H7 (cell line): ENCODE results near the gene SEC14L6. TPM values are rescaled to one million over a fixed set of nuclear protein-coding genes. Genes with fewer than 3 reads are reported as not detected.
"Not testable (repeated sequence)": the region's sequence is repeated elsewhere in the genome, so short reads cannot be mapped to it uniquely, and the experiment has no call there.

ENCODE experiments used
- DNase-seq: peaks from one replicate; pipeline ENCODE4 v3.0.0; 2012
- H3K27me3 ChIP-seq: 2 replicates; pipeline ENCODE4 v1.6.0; 2011; ENCODE audit warnings: mild to moderate bottlenecking, low read length; ENCODE audit not compliant: control insufficient read depth, insufficient read depth
- H3K36me3 ChIP-seq: replicated peaks from 2 replicates; pipeline ENCODE4 v1.5.1; 2011; ENCODE audit warnings: low read length; ENCODE audit not compliant: control insufficient read depth, insufficient read depth
- H3K4me3 ChIP-seq: 2 replicates; pipeline ENCODE4 v1.5.1; 2011; ENCODE audit warnings: low read depth, mild to moderate bottlenecking, control low read depth, low read length, moderate library complexity; ENCODE audit not compliant: insufficient read depth
- total RNA-seq: library from RNA; depleted of rRNA; stranded (reverse); fragments of >200 nt; shearing (Covaris generic); gene quantifications from 2 replicates; pipeline ENCODE4 v1.2.3, GENCODE V29; 2014

Gene SEC14L6
- total RNA-seq, 1 experiment from 2014 or later: 0.17 TPM

DNA sequence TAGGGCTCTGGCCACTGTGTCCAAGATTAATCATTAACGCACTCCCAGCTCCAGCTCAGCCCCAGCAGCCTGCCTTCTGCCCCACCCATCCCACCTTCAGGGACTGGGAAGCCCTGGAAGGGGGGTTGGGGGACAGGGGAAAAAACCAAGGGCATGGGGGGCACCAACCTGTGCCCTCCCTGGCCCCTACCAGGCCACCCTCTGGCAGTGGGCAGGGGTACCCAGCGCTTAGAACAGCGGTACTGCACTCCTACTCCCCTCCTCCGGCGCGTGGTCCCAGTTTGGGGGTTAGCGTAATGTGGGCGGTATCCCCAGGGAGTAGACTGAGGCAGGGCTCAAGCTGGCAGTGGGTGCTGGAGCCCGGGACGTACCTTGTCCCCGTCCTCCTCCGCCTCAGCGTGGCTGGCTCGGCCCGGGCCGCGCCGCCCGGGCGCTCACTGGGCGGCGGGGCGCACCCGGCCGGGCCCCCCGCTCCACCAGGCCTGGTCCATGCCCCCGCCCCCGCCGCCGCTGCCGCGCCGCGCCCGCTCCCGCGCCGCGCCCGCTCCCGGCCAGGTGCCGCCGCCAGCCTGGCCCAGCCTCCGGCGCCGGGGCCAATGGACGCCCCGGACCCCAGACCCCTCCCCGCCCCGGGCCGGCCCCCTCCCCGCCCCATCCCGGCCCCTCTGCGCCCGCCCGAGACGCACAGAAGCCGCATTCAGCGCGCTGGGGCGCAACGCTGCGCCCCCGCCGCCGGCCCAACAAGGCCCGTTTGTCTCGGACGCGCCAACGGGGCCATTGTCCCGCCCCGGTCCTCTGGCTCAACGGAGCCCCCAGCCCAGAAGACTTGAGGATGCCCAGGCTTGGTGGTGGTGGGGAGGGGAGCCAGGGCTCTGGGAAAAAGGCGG is 27.8 kb upstream of the SEC14L6 start, which contains the start of gene GAL3ST1:
Gene GAL3ST1, minus strand, starts transcription at position 571 of the 887 bp plus-strand sequence. CDS start 17,273 bp downstream, outside the sequence.
- H3K36me3 ChIP-seq: peaks cover 19% of the 10 kb centered on the region
- no peaks in the 10 kb centered on the region for H3K27me3 ChIP-seq
- peak; percentile 99 for DNase-seq
- peak within 1 kb of the TSS; percentile 57 for H3K4me3 ChIP-seq

DNA sequence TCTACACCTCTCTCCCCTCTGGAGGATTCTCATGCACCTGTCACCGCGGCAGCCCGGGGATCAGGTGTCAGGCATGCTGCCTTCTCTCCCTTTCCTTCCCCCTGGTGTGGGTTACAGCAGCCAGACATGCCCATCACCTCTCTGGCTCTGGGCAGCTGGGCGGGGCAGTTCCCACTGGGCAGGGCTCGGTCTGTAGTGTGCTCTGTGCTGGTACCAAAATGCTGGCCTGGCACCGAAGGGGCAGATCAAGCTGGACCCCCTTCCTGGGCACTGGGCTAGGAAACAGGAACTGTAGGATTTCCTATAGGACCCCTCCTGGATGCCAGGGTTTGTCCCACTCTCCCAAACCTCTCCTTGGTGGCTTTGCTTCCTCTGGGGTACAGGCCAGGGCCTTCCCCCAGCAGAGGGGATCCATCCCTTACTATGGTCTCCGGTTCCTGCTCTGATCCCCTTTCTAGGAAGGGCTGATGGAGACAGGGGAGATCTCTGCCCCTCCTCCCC is 27.1 kb upstream of the SEC14L6 start:
- peak; percentile 74 for DNase-seq
- no peaks in the 10 kb centered on the region for H3K27me3 ChIP-seq

DNA sequence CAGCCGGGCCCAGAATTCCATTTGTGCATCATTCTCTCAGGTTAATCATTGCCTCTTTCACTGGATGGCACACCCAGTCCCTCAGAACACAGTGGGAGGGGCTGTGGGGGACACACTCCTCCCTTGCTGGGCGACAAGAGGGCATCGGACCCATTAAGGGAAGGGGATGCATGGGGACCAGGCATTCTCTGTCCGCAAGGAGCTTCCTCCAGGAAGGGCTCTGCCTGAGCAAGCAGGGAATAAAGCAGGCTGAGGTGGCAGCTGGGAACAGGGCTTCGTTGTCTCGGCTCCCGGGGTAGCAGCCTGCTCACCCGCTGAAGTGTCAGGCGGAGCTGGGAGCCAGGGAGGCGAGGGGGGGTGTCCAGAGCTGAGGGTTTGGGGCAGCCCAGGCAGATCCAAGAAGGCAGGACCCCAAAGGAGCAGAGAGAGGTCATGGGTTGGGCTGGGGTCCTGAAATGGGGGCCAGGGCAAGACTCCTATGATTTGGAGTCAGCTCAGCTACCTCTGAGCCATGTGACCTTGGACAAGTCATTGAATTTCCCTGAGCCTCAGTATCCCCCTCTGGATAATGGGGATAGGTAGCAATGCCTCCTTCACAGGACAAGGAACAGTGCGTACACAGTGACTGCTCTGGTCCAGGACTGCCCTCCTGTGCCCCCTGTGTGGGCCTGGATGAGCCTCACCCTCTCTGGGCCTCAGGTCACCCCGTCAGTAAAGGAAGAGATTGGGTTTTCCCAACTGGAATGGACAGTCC is 26.5 kb upstream of the SEC14L6 start:
- no peak overlapping the region for H3K4me3 ChIP-seq
- no peaks in the 10 kb centered on the region for H3K27me3 ChIP-seq
- peak; percentile 43 for DNase-seq
- peaks cover 8% of the 10 kb centered on the region for H3K36me3 ChIP-seq

More for the DNA sequence above, 27.1 kb upstream of the SEC14L6 start:
- Histone ChIP-seq H3K4me3 (peak overlapping the region; percentile 57; the same call in 1 of the 2 replicates), H3K36me3 (peaks cover 13% of the 10 kb centered on the region)

DNA sequence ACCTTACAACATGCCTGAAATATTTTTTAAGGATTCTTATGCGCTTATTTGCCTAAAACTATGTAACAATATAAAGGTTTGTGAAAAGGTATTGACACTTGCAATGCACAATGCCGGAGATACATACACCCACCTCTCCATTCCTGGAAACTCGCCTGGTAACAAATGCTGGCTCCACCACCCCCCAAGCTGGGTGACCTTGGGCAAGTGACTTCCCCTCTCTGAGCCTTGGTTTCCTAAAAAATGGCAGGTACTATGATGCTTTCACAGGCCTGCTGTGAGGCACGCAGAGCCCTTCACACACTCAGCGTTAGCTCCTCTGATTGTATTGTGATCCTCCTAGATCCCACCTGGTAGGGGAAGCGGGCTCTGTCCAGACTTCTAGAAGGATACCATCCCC is 25.7 kb upstream of the SEC14L6 start:
- Histone ChIP-seq H3K36me3 (peaks cover 5% of the 10 kb centered on the region), H3K27me3 (no peaks in the 10 kb centered on the region), H3K4me3 (no peak overlapping the region)
- no peak for DNase-seq

DNA sequence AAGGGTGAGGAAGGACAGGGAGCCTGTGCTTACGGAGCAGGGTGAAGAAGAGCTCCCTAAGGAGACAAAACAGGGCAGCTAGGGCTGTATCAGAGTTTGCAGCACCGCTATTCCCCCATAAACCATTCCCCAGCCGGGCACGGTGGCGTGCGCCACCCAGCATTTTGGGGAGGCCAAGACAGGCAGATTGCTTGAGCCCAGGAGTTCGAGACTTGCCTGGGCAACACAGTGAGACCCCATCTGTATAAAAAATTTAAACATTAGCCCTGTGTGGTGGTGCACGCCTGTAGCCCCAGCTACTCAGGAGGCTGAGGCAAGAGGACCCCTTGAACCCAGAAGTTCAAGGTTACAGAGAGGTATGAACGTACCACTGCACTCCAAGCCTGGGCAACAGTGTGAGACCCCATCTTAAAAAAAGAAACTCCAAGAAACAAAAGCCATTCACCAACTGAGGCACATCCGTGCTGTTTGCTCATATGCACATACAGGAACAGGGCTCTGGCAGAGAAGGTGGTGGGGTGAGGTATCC is 23.2 kb upstream of the SEC14L6 start:
- Histone ChIP-seq H3K36me3 (no peaks in the 10 kb centered on the region), H3K27me3 (no peaks in the 10 kb centered on the region), H3K4me3 (no peak overlapping the region)
- DNase-seq: no peak

DNA sequence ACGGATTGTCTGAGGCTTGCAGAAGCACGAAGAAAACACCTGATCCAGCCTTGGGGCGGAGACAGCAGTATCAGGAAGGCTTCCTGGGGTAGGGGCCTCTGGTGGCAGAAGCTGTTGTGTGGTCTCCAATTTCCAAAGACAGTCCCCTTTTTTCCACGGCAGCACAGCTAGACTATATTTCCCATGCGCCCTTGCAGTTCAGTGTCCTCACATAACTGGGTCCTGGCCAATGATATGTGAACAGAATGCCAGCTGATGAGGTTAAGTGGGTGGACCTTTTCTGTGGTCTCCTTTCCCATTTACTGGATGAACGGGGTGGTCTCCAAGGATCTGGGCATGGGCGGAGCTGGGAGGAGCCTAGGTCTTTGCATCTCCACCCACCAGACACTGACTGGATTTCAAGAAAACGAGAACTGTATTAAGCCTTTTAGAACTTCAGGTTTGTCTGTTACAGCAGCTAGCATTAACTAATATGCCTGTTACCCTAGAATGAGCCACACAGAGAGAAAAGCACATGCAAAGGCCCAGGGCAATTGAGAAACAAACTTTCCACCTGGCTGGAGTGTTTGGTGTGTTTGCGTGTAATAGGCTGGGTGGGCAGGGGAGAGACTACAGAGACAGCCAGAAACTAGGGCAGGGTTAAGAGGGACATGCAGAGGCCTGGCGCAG is 21.7 kb upstream of the SEC14L6 start:
- Histone ChIP-seq H3K36me3 (no peaks in the 10 kb centered on the region), H3K27me3 (no peaks in the 10 kb centered on the region), H3K4me3 (no peak overlapping the region)
- DNase-seq: no peak

DNA sequence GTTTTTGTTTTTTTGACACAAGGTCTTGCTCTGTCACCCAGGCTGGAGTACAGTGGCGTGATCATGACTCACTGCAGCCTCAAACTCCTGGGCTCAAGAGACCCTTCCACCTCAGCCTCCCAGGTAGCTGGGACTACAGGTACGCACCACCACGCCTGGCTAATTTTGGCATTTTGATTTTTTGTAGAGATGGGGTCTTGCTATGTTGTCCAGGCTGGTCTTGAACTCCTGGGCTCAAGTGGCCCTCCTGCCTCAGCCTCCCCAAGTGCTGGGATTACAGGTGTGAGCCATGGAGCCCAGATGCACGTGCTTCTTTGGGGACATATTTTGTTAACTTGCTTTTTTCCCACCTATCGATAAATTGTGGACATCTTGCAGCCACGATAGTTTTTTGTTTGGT is 20.7 kb upstream of the SEC14L6 start:
- DNase-seq, H3K36me3 ChIP-seq, H3K27me3 ChIP-seq, H3K4me3 ChIP-seq: not testable (repeated sequence)

DNA sequence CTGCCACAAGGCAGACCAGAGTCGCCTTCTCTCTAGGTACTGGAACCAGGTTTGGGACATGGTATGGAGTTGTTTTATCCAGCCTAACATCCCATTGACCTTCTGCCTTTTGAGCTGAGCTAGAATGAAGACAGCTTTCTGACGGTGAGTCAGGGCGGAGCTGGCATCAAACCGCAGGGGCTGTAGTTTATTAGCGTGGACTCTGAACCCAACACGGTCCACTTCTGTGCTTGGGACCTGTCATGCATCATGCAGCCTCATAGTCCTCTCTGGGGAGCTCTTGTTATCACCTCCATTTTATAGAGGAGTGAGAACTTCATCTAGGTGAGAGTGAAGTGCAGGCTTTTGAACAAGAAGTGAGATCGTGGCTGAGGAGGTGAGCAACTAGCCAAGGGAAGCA is 19.6 kb upstream of the SEC14L6 start:
- no peak overlapping the region for H3K4me3 ChIP-seq
- no peak for DNase-seq
- H3K27me3 ChIP-seq: no peaks in the 10 kb centered on the region
- H3K36me3 ChIP-seq: no peaks in the 10 kb centered on the region

DNA sequence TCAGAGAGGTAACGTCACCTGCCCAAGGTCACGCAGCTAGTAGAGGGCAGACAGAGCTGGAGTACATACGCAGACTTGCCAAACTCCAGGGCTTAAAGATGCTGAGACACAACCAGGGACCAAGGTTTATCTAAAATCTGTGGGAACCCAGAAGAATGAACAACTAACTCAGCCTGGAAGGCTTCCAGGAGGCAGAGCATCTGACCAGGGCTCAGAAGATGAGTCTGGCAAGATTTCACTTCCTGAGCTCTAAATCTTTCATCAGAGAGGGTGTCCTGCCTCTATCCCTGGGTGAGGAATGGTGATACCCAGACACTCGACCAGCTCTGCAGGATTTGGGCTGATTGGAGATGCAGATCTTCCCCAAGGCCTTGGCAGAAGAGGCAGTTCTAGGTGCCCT is 18.8 kb upstream of the SEC14L6 start:
- H3K36me3 ChIP-seq: no peaks in the 10 kb centered on the region
- no peak overlapping the region for H3K4me3 ChIP-seq

DNA sequence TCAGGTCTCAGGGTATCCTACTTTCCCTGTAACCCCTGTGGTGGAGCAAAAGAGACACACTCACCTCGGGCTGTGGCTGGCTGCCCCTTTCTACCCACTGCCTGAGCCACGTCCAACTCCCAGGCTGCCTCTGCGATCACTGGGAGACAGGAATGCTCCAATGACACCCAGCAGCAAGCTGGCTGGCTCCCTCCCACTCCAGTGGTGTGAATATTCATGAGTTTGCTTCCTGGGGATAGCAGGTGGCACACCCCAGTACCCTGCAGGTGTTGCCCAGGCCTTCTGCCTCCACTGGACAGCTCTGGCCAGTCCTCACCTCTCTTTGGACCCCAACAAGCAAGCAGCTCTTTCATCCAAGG is 18.2 kb upstream of the SEC14L6 start:
- DNase-seq: no peak
- H3K36me3 ChIP-seq: no peaks in the 10 kb centered on the region

More for the DNA sequence above, 18.8 kb upstream of the SEC14L6 start:
- DNase-seq: no peak
- no peaks in the 10 kb centered on the region for H3K27me3 ChIP-seq

DNA sequence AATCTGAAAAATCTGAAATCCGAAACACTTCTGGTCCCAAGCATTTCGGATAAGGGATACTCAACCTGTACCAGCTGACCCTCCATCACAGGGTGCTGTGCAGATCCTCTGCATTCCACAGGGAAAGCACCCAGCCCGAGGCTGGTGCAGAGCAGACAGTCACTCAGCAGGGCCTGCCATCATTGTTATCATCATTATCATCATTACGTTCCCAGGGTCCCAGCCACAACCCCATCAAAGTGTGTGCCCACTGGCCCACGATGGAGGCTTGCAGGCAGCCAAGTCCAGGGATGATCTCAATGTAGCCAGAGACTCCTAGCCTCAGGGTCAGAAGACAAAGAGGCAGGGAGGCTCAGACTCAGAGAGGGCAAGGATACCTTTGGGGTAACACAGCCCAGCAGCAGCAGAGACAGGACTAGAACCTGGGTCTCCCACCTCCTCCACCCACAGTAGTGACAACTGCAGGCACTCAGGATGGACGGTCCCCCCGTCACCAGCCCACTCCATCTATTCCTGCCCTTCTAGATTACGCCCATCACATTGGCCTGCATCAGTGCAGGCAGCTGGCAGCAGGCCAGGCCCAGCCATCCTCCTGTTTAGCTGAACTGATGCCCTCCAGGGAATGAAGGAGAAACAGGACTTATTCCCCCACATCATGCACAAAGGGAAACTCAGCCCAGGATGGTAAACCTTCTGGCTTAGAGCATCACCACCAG is 17.7 kb upstream of the SEC14L6 start:
- Histone ChIP-seq H3K27me3 (no peaks in the 10 kb centered on the region), H3K36me3 (no peaks in the 10 kb centered on the region), H3K4me3 (no peak overlapping the region)
- no peak for DNase-seq

More for the DNA sequence above, 18.2 kb upstream of the SEC14L6 start:
- no peaks in the 10 kb centered on the region for H3K27me3 ChIP-seq
- no peak overlapping the region for H3K4me3 ChIP-seq

DNA sequence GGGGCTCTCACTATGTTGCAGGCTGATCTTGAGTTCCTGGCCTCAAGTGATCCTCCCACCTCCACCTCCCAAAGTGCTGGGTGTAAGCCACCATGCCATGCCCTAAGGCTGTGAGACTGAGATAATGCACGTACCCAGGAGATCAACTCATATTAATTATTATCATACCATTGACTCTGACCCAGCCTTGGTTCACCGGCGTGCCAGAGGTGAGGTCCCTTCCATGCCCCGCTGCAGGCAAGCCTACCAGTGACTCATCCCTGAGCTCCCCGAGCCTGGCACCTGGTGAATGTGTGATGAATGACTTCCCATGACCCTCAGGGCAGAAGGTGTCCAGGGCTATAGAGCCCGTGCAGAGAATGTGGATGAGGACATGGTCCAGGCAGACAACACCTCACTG is 15.8 kb upstream of the SEC14L6 start:
- Histone ChIP-seq H3K4me3 (no peak overlapping the region), H3K27me3 (no peaks in the 10 kb centered on the region), H3K36me3 (no peaks in the 10 kb centered on the region)
- no peak for DNase-seq

DNA sequence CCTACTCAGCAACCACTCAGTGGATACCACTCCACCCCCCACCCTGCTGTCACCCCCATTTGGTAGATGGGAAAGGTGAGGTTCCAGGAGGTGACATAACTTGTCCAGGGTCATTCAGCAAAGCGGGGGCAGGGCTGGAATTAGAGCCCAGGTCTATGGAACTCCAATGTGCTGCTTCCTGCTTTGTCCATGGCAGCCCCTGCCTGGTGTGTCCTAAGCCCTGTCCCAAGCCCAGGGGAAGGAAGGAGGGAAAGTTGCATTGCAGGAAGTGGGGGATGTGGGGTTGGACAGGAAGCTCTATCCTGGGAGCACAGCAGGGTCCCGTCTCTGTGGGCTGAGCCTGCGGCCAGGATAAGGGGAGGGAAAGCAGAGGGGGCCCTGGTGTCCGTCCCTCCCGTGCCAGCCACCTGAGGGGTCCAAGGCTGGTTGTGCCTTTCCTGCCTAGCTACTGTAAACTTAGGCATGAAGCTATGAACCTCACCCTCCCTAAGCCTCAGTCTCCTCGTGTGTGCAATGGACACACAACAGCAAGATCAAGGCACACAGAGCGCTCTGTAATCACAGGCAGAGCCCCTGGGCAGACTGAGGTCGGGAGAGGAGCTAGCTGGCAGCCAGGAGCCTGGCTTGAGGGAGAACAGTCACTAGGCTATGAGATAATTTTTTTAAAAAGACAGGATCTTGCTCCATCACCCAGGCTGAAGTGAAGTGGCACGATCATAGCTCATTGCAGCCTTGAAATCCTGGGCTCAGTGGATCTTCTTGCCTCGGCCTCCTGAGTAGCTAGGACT is 15.1 kb upstream of the SEC14L6 start:
- no peaks in the 10 kb centered on the region for H3K36me3 ChIP-seq
- no peak overlapping the region for H3K4me3 ChIP-seq
- DNase-seq: peak; percentile 69
- no peaks in the 10 kb centered on the region for H3K27me3 ChIP-seq
